ENCODE data around the gene NOL4L. TPM values are rescaled to one million over a fixed set of nuclear protein-coding genes. Genes with fewer than 3 reads are reported as not detected.

NOL4L gene
- total RNA-seq, 4 donors from 2014 or later = 45.6 to 105 (median 85.9) TPM

GRCh38 chr20:32433311-32434021 is 151.7 kb downstream of the NOL4L start:
- Histone ChIP-seq H3K27me3 (no peaks in the 10 kb centered on the region), H3K4me1 (no peaks in the 10 kb centered on the region), H3K4me3 (no peak overlapping the region), H3K9me3 (no peaks in the 10 kb centered on the region), H3K36me3 (peaks cover 0 to 76% (median 40%) of the 10 kb centered on the region in 4 donors), H3K27ac (no peak overlapping the region)
- 81 to 84% methylated on average over 15 to 20 of the region's 20 CpGs for WGBS, 2 donors (ENCODE audit: low coverage in 1 of 2)
- in situ Hi-C loops (cut with MboI; ENCODE audit: low pct_ligation_motif_present in 1 of 4, low pct_unique_long_range_greater_than_20kb in 1 of 4, low sequenced_read_pairs in 3 of 4) = no loop called here
- no peak for DNase-seq
- TF ChIP-seq POLR2A (IDR thresholded peaks at IDR 0.05) = no peak
- intact Hi-C loops (cut with DNase I; ENCODE audit: low total_unique reads) = no loop called here

GRCh38 chr20:32432277-32432676 is 152.9 kb downstream of the NOL4L start:
- no peaks in the 10 kb centered on the region for H3K27me3 ChIP-seq
- intact Hi-C loops (cut with DNase I; ENCODE audit: low total_unique reads) (no loop called here), in situ Hi-C loops (cut with MboI; ENCODE audit: low pct_ligation_motif_present in 1 of 4, low pct_unique_long_range_greater_than_20kb in 1 of 4, low sequenced_read_pairs in 3 of 4) (no loop called here)
- WGBS, 2 donors (ENCODE audit: low coverage in 1 of 2) = 50 to 59% methylated on average over 1 to 2 of the region's 2 CpGs
- H3K9me3 ChIP-seq = no peaks in the 10 kb centered on the region
- H3K36me3 ChIP-seq = peaks cover 0 to 75% (median 41%) of the 10 kb centered on the region in 4 donors
- no peaks in the 10 kb centered on the region for H3K4me1 ChIP-seq
- DNase-seq = no peak
- TF ChIP-seq POLR2AphosphoS5 (IDR thresholded peaks at IDR 0.05) (no peak), EP300 (IDR thresholded peaks at IDR 0.05; ENCODE audit: low read depth) (no peak), CTCF (IDR thresholded peaks at IDR 0.05) (no peak), POLR2A (IDR thresholded peaks at IDR 0.05) (no peak)
- H3K27ac ChIP-seq = no peak overlapping the region
- no peak overlapping the region for H3K4me3 ChIP-seq

- in situ Hi-C loops (cut with MboI; ENCODE audit: low pct_ligation_motif_present in 1 of 4, low pct_unique_long_range_greater_than_20kb in 1 of 4, low sequenced_read_pairs in 3 of 4) (no loop called here), intact Hi-C loops (cut with DNase I; ENCODE audit: low total_unique reads) (no loop called here)
- H3K4me1 ChIP-seq = no peaks in the 10 kb centered on the region
- no peaks in the 10 kb centered on the region for H3K9me3 ChIP-seq
- H3K27me3 ChIP-seq = no peaks in the 10 kb centered on the region
- H3K4me3 ChIP-seq = no peak overlapping the region
- no peak for TF ChIP-seq POLR2AphosphoS5 (IDR thresholded peaks at IDR 0.05)
- no peak for TF ChIP-seq POLR2A (IDR thresholded peaks at IDR 0.05)
- TF ChIP-seq EP300 (IDR thresholded peaks at IDR 0.05; ENCODE audit: low read depth) = no peak
- TF ChIP-seq CTCF (IDR thresholded peaks at IDR 0.05) = no peak
- H3K27ac ChIP-seq = no peak overlapping the region
- H3K36me3 ChIP-seq = peaks cover 0 to 68% (median 38%) of the 10 kb centered on the region in 4 donors
- WGBS, 2 donors (ENCODE audit: low coverage in 1 of 2) = 97% methylated on average over 12 of the region's 12 CpGs
- no peak for DNase-seq
Measured at GRCh38 chr20:32431457-32431856, 153.7 kb downstream of the NOL4L start.

GRCh38 chr20:32429745-32430360 is 155.3 kb downstream of the NOL4L start:
- Histone ChIP-seq H3K9me3 (no peaks in the 10 kb centered on the region), H3K4me1 (no peaks in the 10 kb centered on the region), H3K27ac (no peak overlapping the region), H3K27me3 (no peaks in the 10 kb centered on the region), H3K36me3 (peaks cover 0 to 52% (median 28%) of the 10 kb centered on the region in 4 donors), H3K4me3 (no peak overlapping the region)
- intact Hi-C loops (cut with DNase I; ENCODE audit: low total_unique reads) = no loop called here
- TF ChIP-seq POLR2AphosphoS5 (IDR thresholded peaks at IDR 0.05) (no peak), EP300 (IDR thresholded peaks at IDR 0.05; ENCODE audit: low read depth) (no peak), CTCF (IDR thresholded peaks at IDR 0.05) (no peak), POLR2A (IDR thresholded peaks at IDR 0.05) (no peak)
- in situ Hi-C loops (cut with MboI; ENCODE audit: low pct_ligation_motif_present in 1 of 4, low pct_unique_long_range_greater_than_20kb in 1 of 4, low sequenced_read_pairs in 3 of 4) = no loop called here
- WGBS, 2 donors (ENCODE audit: low coverage in 1 of 2) = 92% methylated on average over 16 of the region's 16 CpGs; no CpG with 5 or more reads in 1 of the 2 donors
- no peak for DNase-seq
